HG03097 (cell line): ENCODE data around the gene ARHGEF28.

Source experiments
- ATAC-seq: cut with Tn5 transposase; IDR thresholded peaks from one replicate; pipeline ENCODE4 v1.9.1; 2021; ENCODE audit not compliant: unreplicated experiment, low FRiP score

ARHGEF28 gene

DNA sequence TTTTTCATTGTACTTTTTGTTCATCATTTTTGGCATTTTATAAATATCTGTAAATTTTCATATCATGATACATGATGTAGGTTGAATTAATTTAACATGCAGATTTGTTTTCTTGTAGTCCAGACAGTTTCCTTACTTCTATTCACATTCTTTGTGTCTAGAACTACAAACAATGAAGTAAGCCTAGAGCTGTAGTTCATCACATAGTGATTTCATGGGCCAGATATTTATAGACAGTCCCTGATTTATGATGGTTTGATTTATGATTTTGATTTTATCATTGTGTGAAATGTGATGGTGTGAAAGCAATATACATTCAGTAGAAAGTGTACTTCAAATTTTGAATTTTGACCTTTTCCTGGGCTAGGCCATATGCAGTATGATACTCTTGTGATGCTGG, 139.0 kb downstream of the ARHGEF28 start:
- no peak for ATAC-seq

DNA sequence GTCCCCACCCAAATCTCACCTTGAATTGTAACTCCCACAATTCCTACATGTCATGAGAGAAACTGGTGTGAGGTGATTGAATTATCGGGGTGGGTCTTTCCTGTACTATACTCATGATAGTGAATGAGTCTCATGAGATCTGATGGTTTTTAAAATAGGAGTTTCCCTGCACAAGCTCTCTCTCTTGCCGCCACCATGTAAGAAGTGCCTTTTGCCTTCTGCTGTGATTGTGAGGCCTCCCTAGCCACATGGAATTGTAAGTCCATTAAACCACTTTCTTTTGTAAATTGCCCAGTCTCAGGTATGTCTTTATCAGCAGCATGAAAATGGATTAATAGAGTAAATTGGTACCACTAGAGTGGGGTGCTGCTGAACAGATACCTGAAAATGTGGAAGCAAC, 140.9 kb downstream of the ARHGEF28 start:
- no peak for ATAC-seq

DNA sequence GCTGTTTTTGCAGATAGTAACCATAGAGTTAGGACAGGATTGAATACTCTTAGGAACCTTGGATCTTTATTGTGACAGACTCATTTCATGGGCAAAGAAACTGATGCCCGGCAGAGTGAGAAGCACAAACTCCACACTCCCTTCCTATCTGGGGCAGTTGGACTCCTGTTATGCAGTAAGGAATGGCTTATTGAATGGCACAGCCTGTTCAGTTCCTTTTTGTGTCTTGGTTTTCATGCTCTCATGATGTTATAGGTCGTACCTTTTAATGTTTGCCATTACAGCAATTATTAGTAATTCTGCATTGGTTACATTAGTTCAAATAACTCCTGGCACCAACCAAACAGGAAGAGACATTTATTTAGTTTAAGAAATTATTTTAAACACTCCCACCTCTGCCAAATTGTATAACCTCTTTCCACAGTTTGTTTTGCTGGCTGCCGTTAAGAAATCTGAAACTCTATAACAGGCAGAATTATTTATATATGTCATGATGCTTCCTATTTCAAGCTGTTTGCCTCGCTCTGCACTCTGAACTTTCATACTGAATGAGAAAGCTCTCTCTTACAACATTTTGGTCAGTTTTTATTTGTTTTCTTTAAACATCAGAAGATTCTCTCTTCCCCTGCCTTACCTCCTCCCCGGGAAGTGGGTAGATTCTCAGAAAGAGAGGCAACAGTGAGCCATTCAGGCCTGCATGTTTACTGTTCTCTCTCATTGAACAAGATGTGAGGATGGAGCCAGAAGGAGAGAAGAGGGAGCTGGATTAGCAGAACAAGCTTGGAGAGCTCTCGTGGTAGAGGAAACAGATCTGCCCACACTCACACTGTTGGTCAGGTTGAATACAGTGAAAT, 144.4 kb downstream of the ARHGEF28 start:
- no peak for ATAC-seq

DNA sequence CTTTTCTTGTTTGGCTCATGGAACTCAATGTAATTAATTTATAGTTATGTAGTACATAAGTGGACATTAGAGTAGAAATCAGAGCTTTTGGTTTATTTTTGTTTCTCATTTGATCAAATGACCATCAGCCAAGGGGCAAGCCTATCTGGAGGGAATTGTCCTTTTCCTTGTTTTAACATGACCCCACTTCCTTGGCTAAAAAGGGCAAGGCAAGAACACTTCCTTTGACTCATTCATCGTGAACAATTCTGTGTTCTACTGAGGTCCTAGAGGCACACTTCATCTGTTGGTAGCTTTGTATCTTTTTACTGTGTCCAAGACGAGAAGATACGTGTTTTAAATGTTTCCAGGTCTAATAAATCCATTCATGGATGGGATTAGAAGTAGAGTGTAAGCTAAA, 148.9 kb downstream of the ARHGEF28 start:
- no peak for ATAC-seq

DNA sequence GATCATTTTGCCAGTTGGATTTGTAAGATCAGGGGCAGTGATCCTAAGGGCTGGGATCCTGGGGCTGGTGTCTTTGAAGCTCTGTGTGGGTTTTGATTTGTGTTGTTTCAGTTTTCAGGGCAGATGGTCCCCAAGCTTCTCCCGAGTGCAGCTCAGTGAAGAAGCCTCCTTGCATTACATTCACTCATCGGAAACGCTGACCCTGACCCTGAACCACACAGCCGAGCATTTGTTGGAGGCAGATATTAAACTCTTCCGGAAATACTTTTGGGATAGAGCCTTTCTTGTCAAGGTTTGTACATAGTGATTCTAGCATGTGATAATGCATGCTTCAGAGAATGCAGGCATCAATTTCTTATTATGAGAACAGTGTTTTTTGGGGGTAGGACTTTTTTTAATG, 150.4 kb downstream of the ARHGEF28 start:
- ATAC-seq: no peak

DNA sequence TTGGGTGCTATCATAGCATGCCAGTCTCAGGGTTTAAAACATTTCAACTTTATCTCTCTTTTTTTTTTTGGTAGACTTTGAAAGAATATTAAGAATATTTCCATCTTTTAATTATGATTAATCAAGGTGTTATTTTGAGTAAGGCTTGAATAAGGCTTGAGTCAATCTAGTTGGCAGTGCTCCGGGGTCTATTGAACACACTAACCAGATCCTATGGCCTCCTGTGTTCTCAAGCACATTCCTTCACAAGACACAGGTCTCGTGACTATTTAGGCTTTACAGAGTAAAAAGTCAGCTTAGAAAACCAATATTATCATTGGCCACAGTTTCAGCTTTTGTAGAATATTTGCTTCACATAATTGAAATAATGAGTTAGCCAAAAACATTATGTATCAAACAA, 151.2 kb downstream of the ARHGEF28 start:
- ATAC-seq: no peak

DNA sequence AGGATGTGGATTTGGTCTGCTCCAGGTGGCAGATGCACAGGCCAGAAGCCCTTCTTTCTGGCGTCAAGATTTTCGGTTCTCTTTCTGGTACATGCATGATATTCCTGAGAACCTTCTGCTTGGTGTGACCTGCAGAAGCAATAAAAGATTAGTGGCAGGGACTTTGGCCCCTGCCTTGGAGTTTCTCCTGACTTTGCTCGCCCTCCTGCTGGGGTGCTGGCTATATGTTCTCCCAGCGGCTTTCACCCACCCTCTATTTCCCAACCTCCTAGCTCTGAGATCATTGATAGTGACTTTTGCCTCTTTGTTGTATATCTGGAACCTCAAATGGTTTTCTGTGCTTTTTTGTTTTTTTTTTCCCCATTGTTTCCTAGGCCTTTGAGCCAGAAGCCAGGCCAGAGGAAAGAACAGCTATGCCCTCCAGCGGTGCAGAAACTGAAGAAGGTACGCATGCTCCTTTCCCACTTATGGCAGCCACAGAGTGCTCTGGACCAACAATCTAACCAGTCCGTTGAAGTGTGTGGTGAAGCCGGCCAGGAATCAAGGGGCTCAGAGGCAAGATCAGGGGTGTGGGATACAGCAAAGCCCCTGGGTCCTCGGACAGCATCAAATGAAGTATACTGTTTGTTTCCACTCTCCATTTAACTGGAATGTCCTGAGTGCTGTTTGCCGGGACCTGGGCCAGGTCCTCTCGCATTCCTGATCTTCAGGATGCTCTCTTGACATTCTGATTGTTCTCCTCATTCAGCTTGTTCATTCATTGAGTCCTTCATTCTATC, 154.5 kb downstream of the ARHGEF28 start:
- no peak for ATAC-seq

DNA sequence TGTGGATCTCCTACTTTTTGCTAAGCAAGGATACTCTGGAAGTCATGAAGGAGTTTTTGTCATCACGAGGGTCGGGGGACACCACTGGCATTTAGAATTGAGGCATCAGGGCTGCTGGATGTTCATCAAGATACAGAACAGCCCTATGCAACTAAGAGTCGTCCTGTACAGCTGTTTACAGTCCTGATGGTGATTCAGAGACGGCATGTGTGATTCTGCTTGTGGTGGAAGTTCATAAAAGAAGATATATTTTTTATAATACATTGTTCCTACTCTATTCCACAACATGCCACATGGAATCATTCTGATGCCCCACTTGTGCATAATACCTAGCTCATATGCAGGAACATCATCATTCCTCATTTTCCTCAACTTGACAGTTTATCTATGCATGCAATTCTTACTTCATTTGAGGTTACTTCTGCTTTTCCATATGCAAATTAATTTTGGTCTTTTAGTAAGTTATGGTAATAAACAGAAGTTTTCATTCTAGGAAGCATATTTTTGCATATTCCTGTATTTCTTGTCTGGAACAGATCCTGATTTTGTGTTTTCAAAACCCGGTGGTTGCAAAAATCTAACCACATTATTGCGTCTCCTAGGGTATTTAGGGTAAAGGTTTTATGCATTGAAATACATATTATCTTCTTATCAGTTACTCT, 155.2 kb downstream of the ARHGEF28 start:
- no peak for ATAC-seq

DNA sequence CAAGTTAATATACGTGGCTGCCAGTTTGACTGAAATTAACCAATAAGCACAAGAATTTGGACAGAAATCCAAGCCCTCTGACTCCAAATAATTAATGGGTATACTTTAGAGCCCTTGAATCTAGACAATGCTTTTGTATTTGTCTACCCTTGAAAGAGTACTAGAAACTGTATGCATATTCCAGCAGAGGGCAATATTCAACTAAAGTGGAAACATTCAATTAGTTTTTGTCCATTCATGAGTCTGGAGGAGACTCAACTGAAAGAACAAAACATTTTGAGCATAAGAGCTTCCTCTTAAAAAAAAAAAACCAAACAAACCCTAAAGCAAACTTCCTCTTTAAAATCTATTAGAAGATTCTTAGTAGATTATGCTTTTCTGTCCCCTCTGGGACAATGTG, 157.8 kb downstream of the ARHGEF28 start:
- ATAC-seq: no peak

DNA sequence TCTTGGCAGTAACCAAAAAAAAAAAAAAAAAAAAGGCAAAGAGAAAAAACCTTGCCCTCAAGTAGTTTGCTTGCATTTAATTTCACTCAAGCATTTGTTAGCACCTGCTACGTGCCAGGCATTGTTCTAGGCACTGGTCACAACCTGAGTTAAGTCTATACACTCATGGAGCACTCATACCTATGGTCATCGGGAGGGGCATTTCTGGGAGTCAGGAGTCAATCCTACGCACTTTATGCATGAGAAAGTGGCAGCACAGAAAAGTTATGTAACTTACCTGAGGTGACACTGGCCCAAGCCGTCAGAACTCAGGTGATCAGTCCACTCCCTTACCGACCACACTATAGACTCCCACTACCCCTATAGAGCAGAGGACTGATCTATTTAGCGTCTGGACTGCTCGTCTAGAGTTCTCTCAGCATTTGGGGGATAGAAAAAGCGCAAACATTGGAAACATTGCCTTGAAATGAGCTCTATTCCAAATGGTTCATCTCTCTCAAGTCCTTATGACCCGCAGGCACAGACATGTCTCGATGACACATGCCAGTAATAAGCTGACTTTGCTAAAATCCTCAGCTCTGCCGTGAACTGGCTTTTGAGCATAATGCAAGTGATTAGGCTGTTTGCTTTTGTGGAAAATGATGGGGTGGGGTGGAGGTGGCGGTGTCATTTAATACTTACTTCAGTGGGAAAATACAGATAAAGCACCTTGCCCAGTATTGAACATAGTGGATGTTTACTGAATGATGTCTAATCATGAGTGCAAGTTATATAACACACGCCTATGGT, 160.2 kb downstream of the ARHGEF28 start:
- no peak for ATAC-seq

DNA sequence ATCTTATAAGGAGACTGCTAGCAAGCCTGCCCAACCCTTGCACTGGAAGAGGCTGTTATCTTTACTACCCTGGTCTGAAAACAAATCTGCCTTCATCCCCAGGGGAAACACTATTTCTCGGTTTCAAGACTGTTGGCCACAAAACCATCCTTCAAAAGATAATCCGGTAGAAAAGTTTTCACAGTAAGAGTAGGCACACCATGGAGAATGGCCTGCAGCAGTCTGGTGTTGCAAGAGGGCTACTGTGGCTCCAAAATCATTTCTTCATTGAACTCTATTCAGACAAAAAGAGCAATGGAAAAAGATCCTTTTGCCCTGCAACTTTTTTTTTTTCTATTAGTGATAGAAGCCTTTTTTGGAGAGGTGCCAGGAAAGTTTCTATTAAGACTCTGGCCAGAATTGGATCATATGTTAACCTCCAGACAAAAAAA, 163.9 kb downstream of the ARHGEF28 start:
- no peak for ATAC-seq

DNA sequence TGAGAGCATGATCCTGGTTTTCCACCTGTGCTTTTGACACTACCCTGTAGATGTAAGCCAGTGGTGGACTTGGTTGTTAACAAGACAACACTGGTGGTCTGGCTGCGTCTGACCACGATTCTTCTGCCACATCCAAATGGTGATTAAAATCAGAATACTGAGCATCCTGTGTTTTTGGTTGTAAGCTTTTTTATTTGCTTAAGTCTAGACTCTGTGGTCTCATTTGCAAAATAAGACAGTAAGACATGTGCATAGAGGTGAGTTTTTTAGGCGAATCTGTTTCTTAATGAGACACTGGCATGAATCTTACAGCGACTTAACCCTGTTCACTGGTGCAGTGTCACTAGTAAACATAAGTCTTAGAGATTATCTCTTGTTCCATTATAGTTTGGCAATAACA, 165.4 kb downstream of the ARHGEF28 start:
- no peak for ATAC-seq

DNA sequence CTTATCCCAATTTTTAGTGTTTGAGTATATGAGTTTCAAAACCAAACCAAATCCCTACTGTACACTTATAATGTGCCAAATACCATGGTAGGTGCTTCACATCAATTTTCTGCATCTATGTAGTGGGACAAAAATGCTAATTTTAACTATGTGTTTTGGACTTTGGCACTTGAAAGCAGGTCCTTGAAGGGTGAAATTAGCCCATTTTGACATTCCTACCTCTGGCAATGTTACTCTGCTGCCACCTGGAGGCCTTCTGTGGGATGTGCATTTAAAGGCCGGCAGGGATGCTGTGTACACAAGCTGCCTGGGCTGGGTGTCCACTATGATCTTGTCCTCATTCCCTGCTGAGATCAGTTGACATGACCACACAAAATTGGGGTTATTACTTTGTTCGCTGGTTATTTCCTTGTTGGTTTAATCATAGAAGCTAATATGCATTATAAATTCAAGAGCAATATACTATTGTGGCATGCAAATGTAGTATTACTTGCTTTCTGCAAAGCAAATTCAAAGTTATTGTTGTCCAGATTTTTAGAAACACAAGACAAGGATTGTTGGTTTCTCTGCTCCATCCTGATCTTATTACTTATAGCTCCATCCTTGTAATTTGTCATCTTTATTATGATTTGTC, 166.8 kb downstream of the ARHGEF28 start:
- no peak for ATAC-seq

DNA sequence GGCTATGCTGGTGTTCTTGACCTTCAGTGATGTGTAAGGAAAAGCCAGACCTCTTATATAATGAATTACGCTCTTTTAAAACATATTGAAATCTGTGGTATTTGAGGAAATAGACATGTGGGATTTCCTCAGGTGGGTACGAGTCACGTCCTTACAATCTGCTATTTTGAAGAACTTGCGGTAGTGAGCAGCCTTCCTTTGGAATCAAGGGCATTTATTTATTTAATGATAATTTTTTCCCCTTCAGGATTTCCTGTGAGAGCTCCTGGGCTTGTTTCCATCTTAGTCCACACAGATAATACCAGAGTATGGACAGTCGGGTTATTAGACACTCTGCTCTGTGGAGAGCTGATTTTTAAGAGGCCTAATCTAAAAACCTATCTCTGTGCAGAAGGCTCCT, 167.9 kb downstream of the ARHGEF28 start:
- no peak for ATAC-seq

DNA sequence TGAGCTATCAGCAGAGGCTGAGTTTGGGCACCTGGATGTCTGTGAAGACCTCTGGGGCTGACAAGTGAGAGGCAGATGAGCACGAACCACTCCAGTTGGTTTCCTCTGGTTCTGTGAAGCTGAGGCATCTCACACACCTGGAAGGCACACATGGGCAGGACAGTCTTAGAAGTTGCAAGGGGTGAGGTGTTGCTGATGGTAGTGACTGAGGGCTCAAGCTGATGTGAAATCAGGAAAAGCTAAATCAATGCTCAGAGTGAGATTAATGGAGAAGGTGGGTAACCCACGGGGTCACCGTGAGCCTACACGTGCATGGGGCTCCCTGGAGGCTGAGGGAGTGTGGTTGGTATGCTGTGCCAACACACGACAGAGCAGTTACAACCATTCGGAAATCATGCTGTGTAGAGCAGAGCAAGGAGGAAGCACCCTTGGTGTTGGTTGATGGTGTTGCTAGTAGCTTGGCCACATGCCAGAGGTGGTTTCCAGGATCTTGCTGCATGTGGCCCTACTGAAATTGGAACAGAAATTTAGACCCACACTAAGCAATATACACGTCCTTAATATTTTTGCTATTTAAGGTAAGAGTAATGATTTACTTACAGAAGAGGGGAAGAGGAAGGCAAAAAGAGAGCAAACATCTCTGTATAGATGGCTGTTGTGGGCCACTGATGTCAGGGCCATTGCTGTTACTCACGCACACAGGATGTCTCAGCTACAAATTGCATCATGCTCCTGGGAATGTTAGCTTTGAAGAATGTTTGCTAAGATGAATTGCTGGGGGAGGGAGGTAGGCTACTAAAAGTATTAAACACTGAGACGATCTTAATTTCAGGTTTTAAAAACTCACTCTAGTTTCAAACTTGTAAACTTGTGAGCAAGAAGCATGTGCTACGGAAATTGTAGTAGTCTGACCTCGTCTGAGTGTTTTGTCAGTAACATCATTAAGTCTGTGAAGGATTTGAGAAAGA, 170.5 kb downstream of the ARHGEF28 start:
- no peak for ATAC-seq

DNA sequence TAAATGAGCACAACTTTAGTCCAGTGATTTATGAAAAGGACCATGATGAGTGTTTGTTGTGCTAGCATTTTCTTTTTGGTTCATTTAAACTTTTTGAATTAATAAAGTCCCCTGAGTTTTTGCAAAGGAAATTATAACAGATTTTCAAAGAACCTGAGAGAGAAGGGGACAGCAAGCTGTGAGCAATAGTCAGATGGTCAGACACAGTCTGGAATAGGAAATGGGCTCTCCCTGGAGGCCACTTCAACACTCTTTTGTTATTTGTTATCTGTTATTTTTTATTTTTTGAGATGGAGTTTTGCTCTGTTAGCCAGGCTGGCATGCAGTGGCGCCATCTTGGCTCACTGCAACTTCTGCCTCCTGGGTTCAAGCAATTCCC, 171.1 kb downstream of the ARHGEF28 start:
- ATAC-seq: no peak

DNA sequence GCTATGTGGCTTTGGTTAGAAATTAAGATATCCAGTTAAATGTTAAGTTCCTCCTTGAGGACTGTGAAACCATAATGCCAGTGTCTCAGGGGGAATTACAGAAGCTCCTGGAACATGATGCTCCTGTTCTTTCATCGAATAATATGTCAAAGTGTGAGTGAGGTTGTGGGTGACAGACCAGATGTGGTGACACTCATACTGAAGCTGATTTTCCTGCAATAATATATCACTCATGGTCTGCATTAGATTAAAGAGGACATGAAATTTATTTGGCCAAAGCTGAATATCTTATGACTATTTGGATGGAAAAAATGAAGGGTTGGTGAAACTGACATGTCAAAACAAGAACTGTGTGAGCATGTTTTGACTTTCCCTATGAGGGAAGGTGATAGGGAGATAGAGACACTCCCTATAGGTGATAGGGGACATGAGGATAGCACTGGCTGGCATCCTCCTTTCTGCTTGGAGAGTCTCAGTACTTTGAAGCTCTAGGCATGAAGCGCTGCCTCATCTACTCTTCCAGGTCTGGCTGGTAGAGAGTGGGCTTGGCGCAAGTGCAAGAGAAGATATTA, 173.5 kb downstream of the ARHGEF28 start:
- no peak for ATAC-seq

DNA sequence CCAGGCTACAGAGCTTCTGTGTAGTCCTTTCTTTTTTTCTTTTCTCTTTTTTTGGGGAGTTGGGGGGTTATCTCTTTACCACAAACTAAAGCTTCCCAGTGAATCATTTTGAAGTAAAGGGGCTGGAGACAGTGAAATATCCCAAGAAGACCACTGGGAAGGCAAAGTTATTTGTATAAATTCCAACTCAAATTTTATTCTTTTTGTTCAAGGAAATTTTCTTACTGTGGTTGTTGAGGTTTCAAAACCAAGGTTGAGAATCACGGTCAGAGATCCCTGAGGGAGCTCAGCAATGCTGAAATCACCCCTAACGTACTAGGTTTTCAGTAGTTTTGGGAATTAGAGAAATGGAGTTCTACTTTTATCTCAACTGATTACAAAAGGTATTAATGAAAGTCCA, 175.7 kb downstream of the ARHGEF28 start:
- ATAC-seq: no peak

DNA sequence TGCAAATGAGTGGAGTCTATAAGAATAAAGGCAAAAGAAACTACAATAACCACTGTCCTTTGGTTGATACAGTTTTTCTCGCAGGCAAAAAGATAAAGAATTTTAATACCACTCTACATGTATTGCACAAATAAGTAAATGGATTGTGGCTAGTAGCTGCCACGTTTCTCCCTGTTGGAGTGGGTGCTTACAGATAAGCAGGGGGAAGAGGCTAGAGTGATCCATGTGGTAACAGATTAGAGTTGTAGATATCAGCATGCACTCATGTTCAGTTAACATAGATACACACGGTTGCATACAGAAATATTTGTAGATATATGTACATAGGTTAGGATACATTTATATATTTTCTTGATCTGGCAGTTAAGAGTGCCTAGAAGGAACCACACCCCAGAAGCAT, 179.5 kb downstream of the ARHGEF28 start:
- no peak for ATAC-seq
